Testis (tissue), 2 donors: ENCODE measurements around the gene FARP1.

Source experiments
- POLR2A ChIP-seq: fragments of 450-650 bp; IDR thresholded peaks from one replicate; pipeline ENCODE4 v1.6.1; 2017; ENCODE audit warnings: antibody characterized with exemption, mild to moderate bottlenecking, moderate library complexity
- TF ChIP-seq, protein P1 (sequence below), 3 experiments: fragments of 450-650 bp in 2 of 3; fragments of 200-600 bp in 1 of 3; sonication (generic) in 1 of 3; IDR thresholded peaks; one replicate each; pipeline ENCODE4 v1.5.1; 2016 to 2019; ENCODE audit warnings: antibody characterized with exemption in 3 of 3, mild to moderate bottlenecking in 2 of 3, moderate library complexity in 1 of 3

DNA sequence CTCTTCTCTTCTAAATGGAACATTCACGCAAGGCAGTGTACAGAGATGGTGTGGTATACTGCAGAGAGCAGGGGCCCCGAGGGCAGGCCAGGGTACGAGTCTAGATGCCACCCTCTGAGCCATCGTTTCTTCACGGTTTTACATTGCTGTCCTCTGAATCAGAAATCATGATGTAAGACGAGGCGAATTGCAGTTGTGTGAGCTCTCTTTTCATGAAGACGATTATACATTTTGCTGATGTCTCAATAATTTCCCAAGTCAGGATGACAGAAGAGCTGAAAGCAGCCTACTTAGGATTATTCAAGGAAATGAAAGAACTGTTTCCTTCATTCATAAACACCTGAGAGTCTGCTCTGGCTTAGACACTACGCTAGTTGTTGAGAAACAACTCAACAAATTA lies 127.9 kb downstream of the FARP1 start:
- TF ChIP-seq, protein P1, sequence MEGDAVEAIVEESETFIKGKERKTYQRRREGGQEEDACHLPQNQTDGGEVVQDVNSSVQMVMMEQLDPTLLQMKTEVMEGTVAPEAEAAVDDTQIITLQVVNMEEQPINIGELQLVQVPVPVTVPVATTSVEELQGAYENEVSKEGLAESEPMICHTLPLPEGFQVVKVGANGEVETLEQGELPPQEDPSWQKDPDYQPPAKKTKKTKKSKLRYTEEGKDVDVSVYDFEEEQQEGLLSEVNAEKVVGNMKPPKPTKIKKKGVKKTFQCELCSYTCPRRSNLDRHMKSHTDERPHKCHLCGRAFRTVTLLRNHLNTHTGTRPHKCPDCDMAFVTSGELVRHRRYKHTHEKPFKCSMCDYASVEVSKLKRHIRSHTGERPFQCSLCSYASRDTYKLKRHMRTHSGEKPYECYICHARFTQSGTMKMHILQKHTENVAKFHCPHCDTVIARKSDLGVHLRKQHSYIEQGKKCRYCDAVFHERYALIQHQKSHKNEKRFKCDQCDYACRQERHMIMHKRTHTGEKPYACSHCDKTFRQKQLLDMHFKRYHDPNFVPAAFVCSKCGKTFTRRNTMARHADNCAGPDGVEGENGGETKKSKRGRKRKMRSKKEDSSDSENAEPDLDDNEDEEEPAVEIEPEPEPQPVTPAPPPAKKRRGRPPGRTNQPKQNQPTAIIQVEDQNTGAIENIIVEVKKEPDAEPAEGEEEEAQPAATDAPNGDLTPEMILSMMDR (IDR thresholded peaks at IDR 0.05) = no peak
- no peak for TF ChIP-seq POLR2A
